Activated T-cell treated with anti-CD3 and anti-CD28 coated beads, Interleukin-2, amount 50 U/mL, for 72 hours (primary cell): ENCODE data around the gene KCNIP4. TPM values are rescaled to one million over a fixed set of nuclear protein-coding genes. Genes with fewer than 3 reads are reported as not detected.

Experiments
- ATAC-seq, 2 donors: fragments of 150-1000 bp; cut with Tn5 transposase; replicated peaks in 1 of 2; 2 replicates each; pipeline ENCODE4 v1.10.0; 2021; ENCODE audit warnings: moderate library complexity in 2 of 2, mild to moderate bottlenecking in 1 of 2
- DNase-seq, 2 donors: peaks; one replicate each; pipeline ENCODE4 v3.0.0; 2021 to 2022; ENCODE audit warnings: mixed read lengths in 1 of 2
- H3K27ac Mint-ChIP-seq: one replicate; pipeline ENCODE4 v1.8.0; 2022; ENCODE audit warnings: mild to moderate bottlenecking, moderate library complexity, mixed read lengths
- H3K27me3 Mint-ChIP-seq: one replicate; pipeline ENCODE4 v1.8.0; 2022; ENCODE audit warnings: low read depth, mixed read lengths
- H3K36me3 Mint-ChIP-seq, 2 donors: one replicate each; pipeline ENCODE4 v1.8.0; 2022; ENCODE audit warnings: mixed read lengths in 2 of 2, mild to moderate bottlenecking in 1 of 2; ENCODE audit not compliant: insufficient read depth in 2 of 2
- H3K4me1 Mint-ChIP-seq: one replicate; pipeline ENCODE4 v1.8.0; 2022; ENCODE audit warnings: low read depth, mixed read lengths
- H3K4me3 Mint-ChIP-seq, 2 donors: one replicate each; pipeline ENCODE4 v1.8.0; 2022; ENCODE audit warnings: mild to moderate bottlenecking in 2 of 2, mixed read lengths in 2 of 2, moderate library complexity in 2 of 2
- H3K9me3 Mint-ChIP-seq, 2 donors: one replicate each; pipeline ENCODE4 v1.8.0; 2022; ENCODE audit warnings: mixed read lengths in 2 of 2
- total RNA-seq, 2 donors: library from RNA; stranded (reverse); gene quantifications; one replicate each; pipeline ENCODE4 v1.2.3, GENCODE V29; 2022

Gene KCNIP4
- total RNA-seq, 2 donors from 2014 or later: not detected

- H3K27ac Mint-ChIP-seq: no peak overlapping the region
- H3K4me3 Mint-ChIP-seq: no peak overlapping the region
- H3K9me3 Mint-ChIP-seq: peaks cover 0 to 3% of the 10 kb centered on the region in 2 donors
- H3K27me3 Mint-ChIP-seq: no peaks in the 10 kb centered on the region
- DNase-seq: no peak
- H3K36me3 Mint-ChIP-seq: no peaks in the 10 kb centered on the region
- no peak for ATAC-seq
- H3K4me1 Mint-ChIP-seq: no peaks in the 10 kb centered on the region
These were observed 481.0 kb downstream of the KCNIP4 start for GRCh38 chr4:21467551-21467950.

DNA sequence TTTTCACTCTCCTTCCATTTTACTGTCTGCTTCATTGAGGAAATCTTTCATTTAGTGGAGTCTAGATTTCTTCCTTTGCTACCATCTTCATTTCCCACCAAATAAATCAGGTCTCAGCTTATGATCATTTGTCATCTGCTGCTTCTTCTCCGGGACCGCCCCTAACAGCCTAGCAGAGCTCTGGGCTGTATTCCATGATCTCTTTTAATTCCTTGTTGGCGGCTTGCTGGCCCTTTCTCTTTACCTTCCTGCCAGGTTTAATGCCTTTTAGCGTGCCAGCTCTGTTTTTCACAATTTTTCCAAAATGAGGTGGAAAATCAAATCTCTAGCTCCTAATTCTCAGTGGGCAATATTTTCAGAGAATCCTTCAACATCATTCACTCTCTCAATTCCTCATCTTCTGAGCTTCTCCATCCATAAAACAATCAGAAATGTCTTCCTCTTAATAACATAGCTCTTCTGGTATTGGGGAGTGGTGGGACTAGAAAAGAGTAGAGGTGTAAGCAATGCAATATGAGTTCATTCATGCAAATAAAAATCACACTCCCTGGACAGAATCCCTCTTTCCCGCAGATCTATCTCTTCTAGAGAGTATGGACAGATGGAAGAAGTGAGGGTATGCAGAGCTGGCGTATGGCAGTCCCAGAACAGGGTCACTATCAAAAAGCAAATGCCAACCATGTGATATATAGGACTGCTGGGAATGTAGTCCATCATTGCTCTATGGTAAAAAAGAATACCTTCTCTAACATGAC is 491.3 kb downstream of the KCNIP4 start:
- DNase-seq (no peak), ATAC-seq (no peak)
- peaks cover 0 to 5% of the 10 kb centered on the region in 2 donors for H3K9me3 Mint-ChIP-seq
- no peak overlapping the region for H3K27ac Mint-ChIP-seq
- H3K27me3 Mint-ChIP-seq: no peaks in the 10 kb centered on the region
- no peaks in the 10 kb centered on the region for H3K4me1 Mint-ChIP-seq
- H3K36me3 Mint-ChIP-seq: no peaks in the 10 kb centered on the region
- H3K4me3 Mint-ChIP-seq: no peak overlapping the region

DNA sequence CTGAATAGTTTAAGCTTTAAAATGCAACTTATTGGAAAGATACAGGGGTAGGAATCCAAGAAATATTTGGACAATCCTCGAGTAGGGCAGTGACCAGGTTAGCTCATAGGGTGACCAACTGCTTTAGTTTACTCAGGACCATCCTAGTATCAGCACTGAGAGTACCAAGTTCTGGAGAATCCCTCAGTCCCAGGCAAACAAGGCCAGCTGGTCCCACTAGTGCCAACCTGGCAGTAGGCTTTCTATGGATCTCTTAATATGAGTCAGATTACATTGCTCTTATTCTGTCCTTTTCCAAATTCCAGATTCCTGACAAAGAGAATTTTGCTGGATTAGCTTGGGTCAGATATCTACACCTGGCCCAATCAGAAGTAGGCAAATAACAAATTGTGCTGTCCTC is 493.7 kb downstream of the KCNIP4 start:
- Mint-ChIP-seq H3K9me3 (peaks cover under 1 to 7% of the 10 kb centered on the region in 2 donors), H3K27ac (no peak overlapping the region), H3K4me1 (no peaks in the 10 kb centered on the region), H3K27me3 (no peaks in the 10 kb centered on the region), H3K36me3 (no peaks in the 10 kb centered on the region), H3K4me3 (no peak overlapping the region)
- no peak for ATAC-seq
- no peak for DNase-seq

DNA sequence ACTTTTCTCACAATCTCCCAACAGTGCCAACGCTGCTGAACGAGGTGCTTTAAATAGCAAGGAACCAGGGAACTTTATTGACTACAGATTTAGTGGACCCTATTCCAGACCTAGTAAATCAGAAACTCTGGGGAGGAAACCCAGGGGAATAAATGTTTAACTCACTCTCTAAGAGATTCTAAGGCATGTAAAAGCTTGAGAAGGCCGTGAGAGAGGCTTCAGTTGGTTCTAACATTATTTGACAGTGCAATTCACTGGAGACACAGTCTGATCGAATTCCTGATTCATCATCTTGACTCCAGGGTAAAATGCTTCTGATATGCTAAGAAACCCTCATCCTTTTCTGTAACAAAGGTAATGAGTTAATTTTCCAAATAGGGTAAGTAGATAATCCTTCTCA is 494.4 kb downstream of the KCNIP4 start:
- Mint-ChIP-seq H3K4me1 (no peaks in the 10 kb centered on the region), H3K4me3 (no peak overlapping the region), H3K36me3 (no peaks in the 10 kb centered on the region), H3K27ac (no peak overlapping the region), H3K9me3 (peaks cover 2 to 7% of the 10 kb centered on the region in 2 donors), H3K27me3 (no peaks in the 10 kb centered on the region)
- ATAC-seq (no peak), DNase-seq (no peak)

DNA sequence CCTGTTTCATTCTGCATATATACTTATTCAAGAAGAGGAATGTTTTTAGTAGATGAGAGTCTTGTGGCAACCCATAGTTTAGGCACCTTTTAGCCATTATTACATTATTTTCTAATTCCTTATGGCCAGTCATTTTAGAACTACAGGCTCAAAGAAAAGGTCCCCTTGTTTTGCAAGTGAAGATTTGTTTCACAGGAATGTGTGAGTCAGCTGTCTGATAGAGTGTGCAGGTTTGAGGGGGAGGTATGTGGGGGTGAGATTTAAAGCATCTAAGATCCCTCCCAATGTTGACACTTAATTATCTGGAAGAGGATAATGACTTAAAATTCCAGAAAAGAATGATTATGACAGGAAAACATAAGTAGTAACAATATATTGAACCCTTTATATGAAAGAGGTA is 495.6 kb downstream of the KCNIP4 start:
- H3K4me1 Mint-ChIP-seq: no peaks in the 10 kb centered on the region
- DNase-seq: no peak
- no peak for ATAC-seq
- H3K4me3 Mint-ChIP-seq: no peak overlapping the region
- H3K27me3 Mint-ChIP-seq: no peaks in the 10 kb centered on the region
- no peaks in the 10 kb centered on the region for H3K36me3 Mint-ChIP-seq
- H3K9me3 Mint-ChIP-seq: peaks cover 2 to 7% of the 10 kb centered on the region in 2 donors
- H3K27ac Mint-ChIP-seq: no peak overlapping the region

GRCh38 chr4:21451032-21451431 is 497.5 kb downstream of the KCNIP4 start:
- no peak overlapping the region for H3K27ac Mint-ChIP-seq
- peaks cover 2 to 4% of the 10 kb centered on the region in 2 donors for H3K9me3 Mint-ChIP-seq
- ATAC-seq (no peak), DNase-seq (no peak)
- no peaks in the 10 kb centered on the region for H3K4me1 Mint-ChIP-seq
- H3K36me3 Mint-ChIP-seq: no peaks in the 10 kb centered on the region
- no peaks in the 10 kb centered on the region for H3K27me3 Mint-ChIP-seq
- H3K4me3 Mint-ChIP-seq: no peak overlapping the region

GRCh38 chr4:21450331-21450730 is 498.2 kb downstream of the KCNIP4 start:
- DNase-seq (no peak), ATAC-seq (no peak)
- no peaks in the 10 kb centered on the region for H3K4me1 Mint-ChIP-seq
- no peaks in the 10 kb centered on the region for H3K27me3 Mint-ChIP-seq
- H3K36me3 Mint-ChIP-seq: no peaks in the 10 kb centered on the region
- H3K27ac Mint-ChIP-seq: no peak overlapping the region
- no peak overlapping the region for H3K4me3 Mint-ChIP-seq
- peaks cover 2 to 4% of the 10 kb centered on the region in 2 donors for H3K9me3 Mint-ChIP-seq

GRCh38 chr4:21447301-21448054 is 501.1 kb downstream of the KCNIP4 start:
- H3K27me3 Mint-ChIP-seq: no peaks in the 10 kb centered on the region
- peaks cover 7% of the 10 kb centered on the region in 2 donors for H3K9me3 Mint-ChIP-seq
- no peak for ATAC-seq
- no peak overlapping the region for H3K4me3 Mint-ChIP-seq
- no peaks in the 10 kb centered on the region for H3K4me1 Mint-ChIP-seq
- no peak overlapping the region for H3K27ac Mint-ChIP-seq
- peaks cover 0 to 2% of the 10 kb centered on the region in 2 donors for H3K36me3 Mint-ChIP-seq
- DNase-seq: no peak

DNA sequence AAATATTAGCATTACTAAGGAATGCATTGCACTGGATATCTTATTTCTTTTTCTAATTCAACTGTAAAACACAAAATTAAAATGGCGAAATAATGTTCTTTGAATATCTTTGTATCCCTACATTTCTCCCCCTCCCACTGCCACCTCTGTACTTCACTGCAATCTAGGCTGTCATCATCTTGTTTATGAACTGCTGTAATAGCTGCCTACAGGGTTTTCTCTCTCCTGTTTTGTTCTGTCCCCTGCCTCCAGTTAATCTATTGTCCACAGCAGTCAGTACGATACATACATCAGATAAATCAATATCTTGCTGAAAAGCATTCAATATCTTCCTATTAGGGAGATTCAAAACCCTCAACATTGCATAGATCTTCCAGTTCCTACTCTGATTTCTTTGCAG is 528.4 kb downstream of the KCNIP4 start:
- Mint-ChIP-seq H3K36me3 (no peaks in the 10 kb centered on the region), H3K27ac (no peak overlapping the region), H3K4me3 (no peak overlapping the region), H3K4me1 (no peaks in the 10 kb centered on the region), H3K27me3 (no peaks in the 10 kb centered on the region), H3K9me3 (peaks cover 5% of the 10 kb centered on the region in 2 donors)
- no peak for DNase-seq
- ATAC-seq: no peak

GRCh38 chr4:21415728-21416127 is 532.8 kb downstream of the KCNIP4 start:
- Mint-ChIP-seq H3K27ac (no peak overlapping the region), H3K9me3 (peaks cover 6 to 8% of the 10 kb centered on the region in 2 donors), H3K4me1 (no peaks in the 10 kb centered on the region), H3K27me3 (no peaks in the 10 kb centered on the region), H3K36me3 (no peaks in the 10 kb centered on the region), H3K4me3 (no peak overlapping the region)
- ATAC-seq (no peak), DNase-seq (no peak)

- Mint-ChIP-seq H3K27me3 (no peaks in the 10 kb centered on the region), H3K36me3 (no peaks in the 10 kb centered on the region), H3K4me1 (no peaks in the 10 kb centered on the region), H3K4me3 (no peak overlapping the region), H3K9me3 (peaks cover 7% of the 10 kb centered on the region in 2 donors), H3K27ac (no peak overlapping the region)
- DNase-seq (no peak), ATAC-seq (no peak)
These were observed 534.7 kb downstream of the KCNIP4 start for GRCh38 chr4:21413807-21414370.

DNA sequence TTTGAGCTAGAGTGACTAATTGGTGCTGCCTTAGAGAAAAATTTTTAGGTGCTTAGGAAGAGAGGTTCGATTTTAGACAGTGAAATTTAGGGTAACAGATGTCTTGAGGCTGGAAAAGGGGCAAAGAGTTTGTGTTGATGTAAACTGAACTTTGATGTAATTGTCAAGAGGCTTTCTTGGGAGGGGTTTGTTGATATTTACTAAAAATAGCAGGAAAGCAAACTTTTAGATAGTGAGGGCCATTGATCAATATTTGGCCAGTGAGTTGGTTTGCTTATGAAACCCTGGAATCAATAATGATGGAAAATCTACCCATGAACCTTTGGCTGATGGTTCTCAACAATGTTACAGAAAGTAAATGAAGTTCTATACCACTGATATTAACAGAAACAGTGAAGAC is 537.5 kb downstream of the KCNIP4 start:
- no peak overlapping the region for H3K4me3 Mint-ChIP-seq
- H3K36me3 Mint-ChIP-seq: no peaks in the 10 kb centered on the region
- DNase-seq (no peak), ATAC-seq (no peak)
- no peaks in the 10 kb centered on the region for H3K4me1 Mint-ChIP-seq
- H3K27me3 Mint-ChIP-seq: no peaks in the 10 kb centered on the region
- H3K9me3 Mint-ChIP-seq: peaks cover 7 to 9% of the 10 kb centered on the region in 2 donors
- H3K27ac Mint-ChIP-seq: no peak overlapping the region

GRCh38 chr4:21410372-21410771 is 538.2 kb downstream of the KCNIP4 start:
- Mint-ChIP-seq H3K9me3 (peaks cover 5 to 9% of the 10 kb centered on the region in 2 donors), H3K36me3 (no peaks in the 10 kb centered on the region), H3K4me3 (no peak overlapping the region), H3K27ac (no peak overlapping the region), H3K27me3 (no peaks in the 10 kb centered on the region), H3K4me1 (no peaks in the 10 kb centered on the region)
- ATAC-seq (no peak), DNase-seq (no peak)
